GM23338 (cell line): ENCODE results near the gene RFX2.

Experiments used
- CTCF ChIP-seq, 2 experiments: fragments of 200-600 bp in 1 of 2; sonication (generic) in 1 of 2; conservative IDR thresholded peaks; 2 replicates each; pipeline versions ENCODE4 v1.5.1 to v1.6.1; 2016 to 2017; ENCODE audit warnings: antibody characterized with exemption in 2 of 2, low read depth in 2 of 2, mild to moderate bottlenecking in 2 of 2, moderate library complexity in 1 of 2
- EZH2 ChIP-seq: fragments of 200-600 bp; sonication (generic); IDR thresholded peaks from one replicate; pipeline ENCODE4 v1.8.0; 2017; ENCODE audit warnings: antibody characterized with exemption, mild to moderate bottlenecking, low read depth; ENCODE audit not compliant: unreplicated experiment
- POLR2AphosphoS5 ChIP-seq: IDR thresholded peaks from 2 replicates; pipeline ENCODE4 v1.6.1; 2016; ENCODE audit warnings: antibody characterized with exemption, low read depth
- REST ChIP-seq: IDR thresholded peaks from one replicate; pipeline ENCODE4 v1.6.1; 2018; ENCODE audit warnings: antibody characterized with exemption; ENCODE audit not compliant: unreplicated experiment
- STAT1 ChIP-seq: IDR thresholded peaks from one replicate; pipeline ENCODE4 v1.6.1; 2016; ENCODE audit warnings: antibody characterized with exemption; ENCODE audit not compliant: unreplicated experiment

GRCh38 chr19:6090634-6091033, 19.7 kb downstream of the RFX2 start:
- TF ChIP-seq CTCF (conservative IDR thresholded peaks at IDR 0.05; ENCODE audit: low read depth in 2 of 2) (no peak), POLR2AphosphoS5 (no peak), REST (no peak), STAT1 (no peak), EZH2 (no peak)
